ENCODE data around the gene PRDM5. TPM values are rescaled to one million over a fixed set of nuclear protein-coding genes. Genes with fewer than 3 reads are reported as not detected.

PRDM5 gene
- total and polyA plus RNA-seq, 10 of the 15 experiments (the other 5 are each of a cell fraction or from before 2014, with no cell fraction given) = 0.07 TPM; not detected in 9

DNA sequence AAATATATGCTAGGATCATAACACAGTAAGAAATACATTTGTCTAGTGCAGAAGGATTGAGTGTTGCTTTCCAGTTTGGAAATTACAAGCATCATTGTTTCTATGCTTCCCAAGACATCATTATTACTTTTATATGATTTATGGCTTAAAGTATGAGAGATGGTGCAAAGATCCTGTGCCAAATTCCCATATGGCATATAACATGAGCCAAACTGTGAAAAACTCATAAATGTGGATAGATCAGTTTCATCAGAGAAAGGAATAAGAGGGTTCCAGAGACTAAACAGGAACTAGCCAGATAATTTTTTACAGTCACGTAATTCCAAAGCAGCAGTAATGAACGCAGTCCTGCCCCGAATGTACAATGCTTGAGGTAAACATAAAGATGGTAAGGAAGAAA, 126.3 kb downstream of the PRDM5 start (continued):
- TF ChIP-seq CHD4 (IDR thresholded peaks at IDR 0.05) (no peak), ZNF24 (IDR thresholded peaks at IDR 0.05) (no peak), CREM (IDR thresholded peaks at IDR 0.05; ENCODE audit: low read depth) (no peak), KAT2A (conservative IDR thresholded peaks at IDR 0.05; ENCODE audit: control insufficient read depth, low read depth, low read length) (no peak), FOXM1 (IDR thresholded peaks at IDR 0.05; ENCODE audit: low read depth, low read length) (no peak), NFYA (IDR thresholded peaks at IDR 0.05; ENCODE audit: borderline replicate concordance, low read depth, low read length) (no peak)
- TF ChIP-seq, protein P1, sequence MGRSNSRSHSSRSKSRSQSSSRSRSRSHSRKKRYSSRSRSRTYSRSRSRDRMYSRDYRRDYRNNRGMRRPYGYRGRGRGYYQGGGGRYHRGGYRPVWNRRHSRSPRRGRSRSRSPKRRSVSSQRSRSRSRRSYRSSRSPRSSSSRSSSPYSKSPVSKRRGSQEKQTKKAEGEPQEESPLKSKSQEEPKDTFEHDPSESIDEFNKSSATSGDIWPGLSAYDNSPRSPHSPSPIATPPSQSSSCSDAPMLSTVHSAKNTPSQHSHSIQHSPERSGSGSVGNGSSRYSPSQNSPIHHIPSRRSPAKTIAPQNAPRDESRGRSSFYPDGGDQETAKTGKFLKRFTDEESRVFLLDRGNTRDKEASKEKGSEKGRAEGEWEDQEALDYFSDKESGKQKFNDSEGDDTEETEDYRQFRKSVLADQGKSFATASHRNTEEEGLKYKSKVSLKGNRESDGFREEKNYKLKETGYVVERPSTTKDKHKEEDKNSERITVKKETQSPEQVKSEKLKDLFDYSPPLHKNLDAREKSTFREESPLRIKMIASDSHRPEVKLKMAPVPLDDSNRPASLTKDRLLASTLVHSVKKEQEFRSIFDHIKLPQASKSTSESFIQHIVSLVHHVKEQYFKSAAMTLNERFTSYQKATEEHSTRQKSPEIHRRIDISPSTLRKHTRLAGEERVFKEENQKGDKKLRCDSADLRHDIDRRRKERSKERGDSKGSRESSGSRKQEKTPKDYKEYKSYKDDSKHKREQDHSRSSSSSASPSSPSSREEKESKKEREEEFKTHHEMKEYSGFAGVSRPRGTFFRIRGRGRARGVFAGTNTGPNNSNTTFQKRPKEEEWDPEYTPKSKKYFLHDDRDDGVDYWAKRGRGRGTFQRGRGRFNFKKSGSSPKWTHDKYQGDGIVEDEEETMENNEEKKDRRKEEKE (IDR thresholded peaks at IDR 0.05) = no peak
- TF ChIP-seq, protein P2, sequence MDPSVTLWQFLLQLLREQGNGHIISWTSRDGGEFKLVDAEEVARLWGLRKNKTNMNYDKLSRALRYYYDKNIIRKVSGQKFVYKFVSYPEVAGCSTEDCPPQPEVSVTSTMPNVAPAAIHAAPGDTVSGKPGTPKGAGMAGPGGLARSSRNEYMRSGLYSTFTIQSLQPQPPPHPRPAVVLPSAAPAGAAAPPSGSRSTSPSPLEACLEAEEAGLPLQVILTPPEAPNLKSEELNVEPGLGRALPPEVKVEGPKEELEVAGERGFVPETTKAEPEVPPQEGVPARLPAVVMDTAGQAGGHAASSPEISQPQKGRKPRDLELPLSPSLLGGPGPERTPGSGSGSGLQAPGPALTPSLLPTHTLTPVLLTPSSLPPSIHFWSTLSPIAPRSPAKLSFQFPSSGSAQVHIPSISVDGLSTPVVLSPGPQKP (IDR thresholded peaks at IDR 0.05; ENCODE audit: low read depth, low read length) = no peak
- TF ChIP-seq, protein P3, sequence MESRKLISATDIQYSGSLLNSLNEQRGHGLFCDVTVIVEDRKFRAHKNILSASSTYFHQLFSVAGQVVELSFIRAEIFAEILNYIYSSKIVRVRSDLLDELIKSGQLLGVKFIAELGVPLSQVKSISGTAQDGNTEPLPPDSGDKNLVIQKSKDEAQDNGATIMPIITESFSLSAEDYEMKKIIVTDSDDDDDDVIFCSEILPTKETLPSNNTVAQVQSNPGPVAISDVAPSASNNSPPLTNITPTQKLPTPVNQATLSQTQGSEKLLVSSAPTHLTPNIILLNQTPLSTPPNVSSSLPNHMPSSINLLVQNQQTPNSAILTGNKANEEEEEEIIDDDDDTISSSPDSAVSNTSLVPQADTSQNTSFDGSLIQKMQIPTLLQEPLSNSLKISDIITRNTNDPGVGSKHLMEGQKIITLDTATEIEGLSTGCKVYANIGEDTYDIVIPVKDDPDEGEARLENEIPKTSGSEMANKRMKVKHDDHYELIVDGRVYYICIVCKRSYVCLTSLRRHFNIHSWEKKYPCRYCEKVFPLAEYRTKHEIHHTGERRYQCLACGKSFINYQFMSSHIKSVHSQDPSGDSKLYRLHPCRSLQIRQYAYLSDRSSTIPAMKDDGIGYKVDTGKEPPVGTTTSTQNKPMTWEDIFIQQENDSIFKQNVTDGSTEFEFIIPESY (IDR thresholded peaks at IDR 0.05) = no peak
